Heart left ventricle (tissue), 16 donors: ENCODE results near the gene CNTN5. TPM values are rescaled to one million over a fixed set of nuclear protein-coding genes. Genes with fewer than 3 reads are reported as not detected.

Source experiments
- ATAC-seq, 4 donors: fragments of 200-7000 bp; cut with Tn5 transposase; one replicate each; pipeline ENCODE4 v1.9.1; 2020 to 2022; ENCODE audit warnings: moderate library complexity in 4 of 4, mild to moderate bottlenecking in 3 of 4, moderate number of reproducible peaks in 1 of 4
- DNase-seq, 5 donors: peaks; one replicate each; pipeline ENCODE4 v3.0.0-alpha.2; 2020
- H3K27ac ChIP-seq, 12 donors: fragments of 200-600 bp; sonication (generic) in 4 of 12; one replicate each; pipeline versions ENCODE4 v1.5.0 to v1.8.0; 2016 to 2022; ENCODE audit warnings: mild to moderate bottlenecking in 2 of 12
- H3K27me3 ChIP-seq, 9 donors: fragments of 200-600 bp; sonication (generic) in 2 of 9; one replicate each; pipeline versions ENCODE4 v1.5.1 to v1.8.0; 2016 to 2022; ENCODE audit warnings: mild to moderate bottlenecking in 3 of 9
- H3K36me3 ChIP-seq, 9 donors: fragments of 200-600 bp; sonication (generic) in 2 of 9; one replicate each; pipeline versions ENCODE4 v1.5.0 to v1.8.0; 2018 to 2022; ENCODE audit warnings: mild to moderate bottlenecking in 2 of 9
- H3K4me1 ChIP-seq, 12 donors: fragments of 200-600 bp; sonication (generic) in 4 of 12; one replicate each; pipeline versions ENCODE4 v1.5.0 to v1.8.0; 2016 to 2022; ENCODE audit warnings: mild to moderate bottlenecking in 3 of 12
- H3K4me3 ChIP-seq, 12 donors: fragments of 200-600 bp; sonication (generic) in 4 of 12; one replicate each; pipeline versions ENCODE4 v1.5.0 to v1.8.0; 2017 to 2022; ENCODE audit warnings: mild to moderate bottlenecking in 9 of 12, moderate library complexity in 4 of 12
- H3K9me3 ChIP-seq, 12 donors: fragments of 200-600 bp; sonication (generic) in 4 of 12; one replicate each; pipeline versions ENCODE4 v1.5.0 to v1.8.0; 2016 to 2022; ENCODE audit warnings: mild to moderate bottlenecking in 1 of 12
- CTCF ChIP-seq, 12 donors: fragments of 200-600 bp; sonication (generic) in 4 of 12; IDR thresholded peaks; one replicate each; pipeline versions ENCODE4 v1.5.0 to v1.8.0; 2018 to 2022; ENCODE audit warnings: antibody characterized with exemption in 12 of 12, mild to moderate bottlenecking in 5 of 12
- POLR2A ChIP-seq, 2 donors: fragments of 450-650 bp; IDR thresholded peaks; one replicate each; pipeline ENCODE4 v1.6.1; 2017; ENCODE audit warnings: antibody characterized with exemption in 2 of 2, mild to moderate bottlenecking in 2 of 2, moderate library complexity in 2 of 2
- WGBS, 4 donors: extraction: QIAGEN DNeasy Blood & Tissue Kit in 2 of 4; methylation state at CpG; one replicate each; pipeline versions ENCODE4 v1.1.5 to v1.1.7; 2013 to 2018; 5-methylcytosine and 5-hydroxymethylcytosine counted together
- intact Hi-C, 10 donors: fragments of 100-400 bp; cut with DNase I; formaldehyde crosslinking; loops; one replicate each; pipeline versions ENCODE4 v1.11.1 to v1.14.2; 2022
- polyA plus RNA-seq, 2 donors: library from polyadenylated mRNA; stranded (reverse); fragments of 200-250 nt; gene quantifications; one replicate each; pipeline ENCODE4 v1.2.3, GENCODE V29; 2013
- total RNA-seq, 9 donors: library from RNA; depleted of rRNA in 2 of 9; stranded (reverse); fragments of >200 nt in 2 of 9; fragmentation: NEBNext Ultra II Directional in 3 of 9; extraction: Animal tissue kit (Norgen Biotek cat#: 25700) in 3 of 9; gene quantifications; one replicate each; pipeline versions ENCODE4 v1.1.0 to v1.2.4, GENCODE V29; 2016 to 2023
- donor health status: ischemic (EF 13 %, LVEDD 7.1; RV severe dilation, severe dysfunction).
- donor health status: healthy with polysubstance abuse.
- donor health status: DM: no; HTN: yes; CAD: no.
- donor health status: DM: no; HTN: no; CAD: no.
- donor health status: ischemic (EF 25% LVEDD 6.9; RV normal size, moderate dysfunction).
- donor health status: ischemic (EF 25% LVEDD 5.7; RV mildly dilated, moderate dysfunction).
- donor health status: healthy.
- donor health status: DM: yes; HTN: yes; CAD: no.
- donor health status: ischemic (EF 35%, LVEDD 5.7; RV mildly dilated, moderate dysfunction).
- donor health status: nonischemic (EF 11% LVEDD 7.7; RV severe dilation, severe dysfunction).
- donor health status: DM: yes; HTN: yes; CAD: no.
- donor health status: PGD.
- donor health status: ischemic (EF 29% LVEDD 5.4; RV normal size, mild dysfunction).
- donor health status: nonischemic (EF 23%, LVEDD 6.1; RV moderate dilation, normal function).

The CNTN5 gene
- total and polyA plus RNA-seq, 11 donors, result 0.11 to 0.16 TPM; not detected in 9

- DNase-seq, result no peak
- no peak for ATAC-seq
- Histone ChIP-seq H3K9me3 (no peaks in the 10 kb centered on the region), H3K4me3 (no peak overlapping the region), H3K27me3 (no peaks in the 10 kb centered on the region), H3K27ac (no peak overlapping the region), H3K36me3 (no peaks in the 10 kb centered on the region), H3K4me1 (no peaks in the 10 kb centered on the region)
- no peak for TF ChIP-seq POLR2A (IDR thresholded peaks at IDR 0.05)
- TF ChIP-seq CTCF (IDR thresholded peaks at IDR 0.05), result no peak
- intact Hi-C loops, result no loop called here
- 68 to 78% (median 78%) methylated on average over 2 of the region's 2 CpGs for WGBS, 4 donors
Measured at GRCh38 chr11:100203789-100204188, 1183.0 kb downstream of the CNTN5 start.

- H3K4me1 ChIP-seq, result no peaks in the 10 kb centered on the region
- intact Hi-C loops, result no loop called here
- ATAC-seq (no peak), DNase-seq (no peak)
- H3K27ac ChIP-seq, result no peak overlapping the region
- no peaks in the 10 kb centered on the region for H3K9me3 ChIP-seq
- no peaks in the 10 kb centered on the region for H3K27me3 ChIP-seq
- WGBS, 4 donors, result 63 to 80% (median 66%) methylated on average over 2 of the region's 2 CpGs
- TF ChIP-seq CTCF (IDR thresholded peaks at IDR 0.05) (no peak), POLR2A (IDR thresholded peaks at IDR 0.05) (no peak)
- H3K36me3 ChIP-seq, result no peaks in the 10 kb centered on the region
- H3K4me3 ChIP-seq, result no peak overlapping the region
Measured at GRCh38 chr11:100205926-100206325, 1185.2 kb downstream of the CNTN5 start.

- Histone ChIP-seq H3K36me3 (no peaks in the 10 kb centered on the region), H3K9me3 (no peaks in the 10 kb centered on the region), H3K4me1 (no peaks in the 10 kb centered on the region), H3K27me3 (no peaks in the 10 kb centered on the region), H3K27ac (no peak overlapping the region), H3K4me3 (no peak overlapping the region)
- ATAC-seq (no peak), DNase-seq (no peak)
- no peak for TF ChIP-seq CTCF (IDR thresholded peaks at IDR 0.05)
- TF ChIP-seq POLR2A (IDR thresholded peaks at IDR 0.05), result no peak
- intact Hi-C loops, result no loop called here
- WGBS, 4 donors, result 78 to 96% (median 89%) methylated on average over 2 of the region's 2 CpGs
Measured at GRCh38 chr11:100208207-100208606, 1187.5 kb downstream of the CNTN5 start.

- WGBS, 4 donors, result 60 to 79% (median 67%) methylated on average over 1 of the region's 1 CpG
- no peaks in the 10 kb centered on the region for H3K27me3 ChIP-seq
- intact Hi-C loops, result loop anchor here in 1 of 10 donors (10.0 kb wide), 1 partner anchor 90 kb away; no protein-coding TSS in a partner anchor
- no peaks in the 10 kb centered on the region for H3K36me3 ChIP-seq
- no peaks in the 10 kb centered on the region for H3K4me1 ChIP-seq
- ATAC-seq (no peak), DNase-seq (no peak)
- no peak overlapping the region for H3K27ac ChIP-seq
- no peak overlapping the region for H3K4me3 ChIP-seq
- H3K9me3 ChIP-seq, result no peaks in the 10 kb centered on the region
- TF ChIP-seq CTCF (IDR thresholded peaks at IDR 0.05) (no peak), POLR2A (IDR thresholded peaks at IDR 0.05) (no peak)
Measured at GRCh38 chr11:100214791-100215190, 1194.0 kb downstream of the CNTN5 start.
